ENCODE data around the gene TBC1D1. TPM values are rescaled to one million over a fixed set of nuclear protein-coding genes. Genes with fewer than 3 reads are reported as not detected.

Gene TBC1D1
- total and polyA plus RNA-seq, 2 donors (not counting 3 experiments of a cell fraction or from before 2014, with no cell fraction given), result 63.5 to 116 TPM

GRCh38 chr4:38141808-38142500 is 251.1 kb downstream of the TBC1D1 start:
- no TSS peak for BruUV-seq (replicated peaks)
- Histone ChIP-seq H3K4me1 (ENCODE audit: control insufficient read depth, extremely low read depth, insufficient read depth, low read length) (no peaks in the 10 kb centered on the region), H3K9me1 (replicated peaks; ENCODE audit: control insufficient read depth, extremely low read depth, insufficient read depth, low read length) (no peaks in the 10 kb centered on the region), H3K4me3 (replicated peaks in 1 of 3; ENCODE audit: insufficient read depth in 1 of 3, low read depth in 1 of 3, low read length in 3 of 3) (no peak overlapping the region), H4K20me1 (replicated peaks; ENCODE audit: control insufficient read depth, extremely low read depth, insufficient read depth, low read length) (no peaks in the 10 kb centered on the region), H3K27me3 (ENCODE audit: control insufficient read depth in 2 of 2, insufficient read depth in 2 of 2, low read length in 2 of 2) (no peaks in the 10 kb centered on the region), H2AFZ (ENCODE audit: low read depth, low read length) (no peak overlapping the region), H3K79me2 (ENCODE audit: control insufficient read depth, insufficient read depth, low read length) (no peaks in the 10 kb centered on the region), H3K27ac (ENCODE audit: insufficient read depth, low read depth, low read length) (no peak overlapping the region), H3K9me3 (replicated peaks; ENCODE audit: control insufficient read depth, insufficient read depth, low read length) (no peaks in the 10 kb centered on the region), H3K9ac (replicated peaks; ENCODE audit: extremely low read depth, insufficient read depth, low read length) (no peak overlapping the region), H3K4me2 (ENCODE audit: insufficient read depth, low read length) (no peak overlapping the region), H3K36me3 (ENCODE audit: control insufficient read depth in 2 of 2, extremely low read depth in 1 of 2, insufficient read depth in 2 of 2, low read length in 2 of 2) (peaks cover 3 to 5% of the 10 kb centered on the region in 2 experiments)
- POLR2A ChIA-PET, result no interaction called here
- TF ChIP-seq FOS (IDR thresholded peaks at IDR 0.05; ENCODE audit: borderline replicate concordance, insufficient read depth, low read length), result peak; percentile 32
- no peak for TF ChIP-seq POLR2AphosphoS5 (IDR thresholded peaks at IDR 0.05; ENCODE audit: insufficient read depth, low read depth, low read length)
- TF ChIP-seq GATA2 (IDR thresholded peaks at IDR 0.05; ENCODE audit: insufficient read depth, insufficient read length, low read depth, low read length), result no peak
- TF ChIP-seq JUN (IDR thresholded peaks at IDR 0.05; ENCODE audit: borderline replicate concordance, insufficient read depth, insufficient read length, low read depth), result no peak
- dilution Hi-C loops (cut with MboI; ENCODE audit: extremely low pct_ligation_motif_present, low sequenced_read_pairs) (no loop called here), intact Hi-C loops (cut with micrococcal nuclease) (no loop called here)
- peak; percentile 15 for DNase-seq (ENCODE audit: low read depth, low spot score)
- peak; percentile 68 for FAIRE-seq
- CTCF ChIA-PET, result no interaction called here

GRCh38 chr4:38144031-38144430 is 253.1 kb downstream of the TBC1D1 start:
- DNase-seq (ENCODE audit: low read depth, low spot score) (no peak), FAIRE-seq (no peak)
- Histone ChIP-seq H3K4me1 (ENCODE audit: control insufficient read depth, extremely low read depth, insufficient read depth, low read length) (no peaks in the 10 kb centered on the region), H3K9me3 (replicated peaks; ENCODE audit: control insufficient read depth, insufficient read depth, low read length) (no peaks in the 10 kb centered on the region), H3K27ac (ENCODE audit: insufficient read depth, low read depth, low read length) (no peak overlapping the region), H3K79me2 (ENCODE audit: control insufficient read depth, insufficient read depth, low read length) (no peaks in the 10 kb centered on the region), H2AFZ (ENCODE audit: low read depth, low read length) (no peak overlapping the region), H4K20me1 (replicated peaks; ENCODE audit: control insufficient read depth, extremely low read depth, insufficient read depth, low read length) (no peaks in the 10 kb centered on the region), H3K27me3 (ENCODE audit: control insufficient read depth in 2 of 2, insufficient read depth in 2 of 2, low read length in 2 of 2) (no peaks in the 10 kb centered on the region), H3K9me1 (replicated peaks; ENCODE audit: control insufficient read depth, extremely low read depth, insufficient read depth, low read length) (no peaks in the 10 kb centered on the region), H3K4me2 (ENCODE audit: insufficient read depth, low read length) (no peak overlapping the region), H3K9ac (replicated peaks; ENCODE audit: extremely low read depth, insufficient read depth, low read length) (no peak overlapping the region), H3K4me3 (replicated peaks in 1 of 3; ENCODE audit: insufficient read depth in 1 of 3, low read depth in 1 of 3, low read length in 3 of 3) (no peak overlapping the region), H3K36me3 (ENCODE audit: control insufficient read depth in 2 of 2, extremely low read depth in 1 of 2, insufficient read depth in 2 of 2, low read length in 2 of 2) (peaks cover 0 to 3% of the 10 kb centered on the region in 2 experiments)
- intact Hi-C loops (cut with micrococcal nuclease) (no loop called here), dilution Hi-C loops (cut with MboI; ENCODE audit: extremely low pct_ligation_motif_present, low sequenced_read_pairs) (no loop called here)
- ChIA-PET POLR2A (no interaction called here), CTCF (interaction anchor here (1.3 kb wide), 1 partner anchor 12 kb away, joined by 4 read pairs; no protein-coding TSS in a partner anchor)
- no peak for TF ChIP-seq GATA2 (IDR thresholded peaks at IDR 0.05; ENCODE audit: insufficient read depth, insufficient read length, low read depth, low read length)
- no peak for TF ChIP-seq POLR2AphosphoS5 (IDR thresholded peaks at IDR 0.05; ENCODE audit: insufficient read depth, low read depth, low read length)
- TF ChIP-seq EZH2 (IDR thresholded peaks at IDR 0.05; ENCODE audit: borderline replicate concordance, low read depth, low read length, severe bottlenecking), result no peak
- BruUV-seq (replicated peaks), result no TSS peak

Data from endothelial cell of umbilical vein (primary cell).